Ishikawa (cell line): ENCODE results near the gene RSAD2.

Experiments used
- TAF1 ChIP-seq: IDR thresholded peaks from 2 replicates; pipeline ENCODE4 v1.6.1; 2012; ENCODE audit warnings: low read depth, mild to moderate bottlenecking
- YY1 ChIP-seq: IDR thresholded peaks from 2 replicates; pipeline ENCODE4 v1.6.1; 2012; ENCODE audit warnings: low read depth

DNA sequence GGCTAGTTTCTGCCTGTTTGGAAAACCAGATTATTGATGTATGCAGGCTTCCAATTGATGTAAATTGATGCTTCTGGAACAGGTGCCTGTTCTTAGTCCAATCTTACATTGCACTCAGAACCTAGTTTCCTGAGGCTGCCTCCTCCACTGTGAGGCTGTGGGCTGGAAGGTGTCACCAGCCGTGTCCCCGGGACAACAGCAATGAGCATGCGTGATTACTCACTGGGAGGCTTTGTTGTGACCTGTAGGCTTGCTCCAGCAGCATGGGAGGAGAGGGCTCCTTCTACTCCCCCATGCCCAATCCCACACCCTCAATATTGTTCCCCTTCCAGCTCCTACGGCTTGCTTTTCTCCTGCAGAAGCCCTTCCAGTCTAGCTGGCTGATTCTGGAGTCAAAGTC, 11.1 kb downstream of the RSAD2 start:
- TF ChIP-seq YY1 (no peak), TAF1 (no peak)
